ENCODE data around the gene FBXO34.
A peak's percentile ranks its signal among the peaks of the same experiment; 100 is the strongest.
"Not testable (repeated sequence)": the region's sequence is repeated elsewhere in the genome, so short reads cannot be mapped to it uniquely, and the experiment has no call there.

Gene FBXO34

DNA sequence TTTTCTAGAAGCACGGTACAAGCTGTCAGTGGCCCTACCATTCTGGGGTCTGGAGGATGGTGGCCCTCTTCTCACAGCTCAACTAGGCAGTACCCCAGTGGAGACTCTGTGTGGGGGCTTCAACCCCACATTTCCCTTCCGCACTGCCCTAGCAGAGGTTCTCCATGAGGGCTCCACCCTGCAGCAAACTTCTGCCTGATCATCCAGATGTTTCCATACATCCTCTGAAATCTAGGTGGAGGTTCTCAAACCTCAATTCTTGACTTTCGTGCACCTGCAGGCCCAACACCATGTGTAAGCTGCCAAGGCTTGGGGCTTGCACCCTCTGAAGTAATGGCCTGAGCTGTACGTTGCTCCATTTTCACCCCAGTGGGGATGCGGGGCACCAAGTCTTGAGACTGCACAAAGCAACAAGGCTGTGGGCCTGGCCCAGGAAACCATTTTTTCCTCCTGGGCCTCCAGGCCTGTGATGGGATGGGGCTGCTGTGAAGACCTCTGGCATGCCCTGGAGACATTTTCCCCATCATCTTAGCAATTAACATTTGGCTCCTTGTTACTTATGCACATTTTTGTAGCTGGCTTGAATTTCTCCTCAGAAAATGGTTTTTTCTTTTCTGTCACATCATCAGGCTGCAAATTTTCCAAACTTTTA, 41.3 kb downstream of the FBXO34 start:
- not testable (repeated sequence) for DNase-seq

DNA sequence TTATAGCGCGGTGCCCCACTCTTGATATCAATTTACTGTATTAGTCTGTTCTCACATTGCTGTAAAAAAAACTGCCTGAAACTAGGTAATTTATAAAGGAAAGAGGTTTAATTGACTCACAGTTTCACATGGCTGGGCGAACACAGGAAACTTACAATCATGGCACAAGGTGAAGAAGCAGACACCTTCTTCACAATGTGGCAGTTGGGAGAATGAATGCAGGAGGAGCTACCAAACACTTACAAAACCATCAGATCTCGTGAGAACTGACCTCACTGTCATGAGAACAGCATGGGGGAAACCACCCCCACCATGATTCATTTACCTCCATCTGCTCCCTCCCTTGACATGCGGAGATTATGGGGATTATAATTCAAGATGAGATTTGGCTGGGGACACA, 42.3 kb downstream of the FBXO34 start:
- peak; percentile 22 to 28 (median 24) for DNase-seq

DNA sequence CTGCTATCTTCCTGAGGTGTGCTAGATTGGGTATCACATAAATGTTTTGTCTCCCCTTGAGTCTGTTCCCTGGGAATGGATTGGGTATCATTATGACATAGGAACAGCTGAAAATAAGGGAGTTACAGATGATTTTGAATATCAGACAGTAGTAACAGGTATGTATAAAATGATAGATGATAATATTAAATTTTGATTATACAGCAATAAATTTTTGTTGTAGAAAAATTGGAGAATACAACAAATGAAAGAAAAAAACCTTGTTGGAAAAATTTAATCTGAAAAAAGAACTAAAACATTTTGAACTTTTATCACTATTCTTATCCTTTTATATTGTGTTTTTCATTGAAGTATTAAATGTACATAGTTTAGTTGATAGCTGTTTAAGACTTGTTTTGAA, 43.2 kb downstream of the FBXO34 start:
- no peak for DNase-seq

DNA sequence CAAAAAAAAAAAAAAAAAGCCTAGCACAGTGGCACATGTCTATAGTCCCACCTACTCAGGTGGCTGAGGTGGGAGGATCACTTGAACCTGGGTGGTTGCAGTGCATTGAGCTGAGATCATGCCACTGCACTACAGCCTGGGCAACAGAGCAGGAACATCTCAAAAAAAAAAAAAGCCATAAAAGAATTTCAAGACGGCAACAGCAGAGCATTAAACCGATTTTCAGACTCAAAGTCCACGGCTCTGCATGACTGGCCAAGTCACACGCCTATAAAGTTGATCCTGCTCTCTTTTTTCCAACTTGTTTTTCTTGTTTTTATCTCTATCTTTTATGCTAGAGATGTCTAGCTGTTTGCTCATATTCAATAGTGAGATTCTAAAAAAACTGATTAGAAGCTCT, 45.3 kb downstream of the FBXO34 start:
- no peak for DNase-seq

DNA sequence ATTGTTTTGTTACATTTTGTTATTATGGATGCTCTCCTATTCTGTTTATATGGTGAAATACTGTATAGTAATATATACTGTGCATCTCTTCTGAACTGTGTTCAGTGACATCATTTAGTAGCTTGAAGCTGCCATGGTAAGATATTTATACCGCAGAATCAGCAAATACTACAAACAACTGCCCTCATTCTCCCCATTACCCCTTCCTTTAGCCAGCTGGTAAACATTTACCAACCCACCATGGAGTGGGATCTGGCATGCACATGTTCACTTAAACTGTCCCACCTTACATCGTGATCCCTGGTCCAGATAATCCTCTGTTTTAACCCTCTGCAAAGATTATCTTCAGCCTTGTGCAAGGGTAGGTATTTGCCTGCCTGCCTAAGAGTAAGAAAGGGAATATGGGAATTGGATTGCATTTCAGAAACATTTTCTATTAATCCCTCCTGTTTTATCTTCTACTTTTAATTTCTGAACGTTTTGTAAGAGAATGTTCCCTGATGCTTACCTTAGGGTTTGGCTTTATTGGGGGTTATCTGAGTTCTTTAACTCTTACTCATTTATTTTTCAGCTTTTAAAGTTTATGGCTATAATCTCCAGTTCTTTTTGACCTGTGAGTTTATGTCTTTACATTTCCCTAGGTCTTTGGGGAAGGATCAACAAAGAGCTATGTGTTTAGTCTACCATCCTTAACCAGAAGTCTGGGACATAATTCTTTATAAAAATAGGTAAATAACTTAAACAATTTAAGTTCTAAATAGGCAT, 46.5 kb downstream of the FBXO34 start:
- DNase-seq = no peak

DNA sequence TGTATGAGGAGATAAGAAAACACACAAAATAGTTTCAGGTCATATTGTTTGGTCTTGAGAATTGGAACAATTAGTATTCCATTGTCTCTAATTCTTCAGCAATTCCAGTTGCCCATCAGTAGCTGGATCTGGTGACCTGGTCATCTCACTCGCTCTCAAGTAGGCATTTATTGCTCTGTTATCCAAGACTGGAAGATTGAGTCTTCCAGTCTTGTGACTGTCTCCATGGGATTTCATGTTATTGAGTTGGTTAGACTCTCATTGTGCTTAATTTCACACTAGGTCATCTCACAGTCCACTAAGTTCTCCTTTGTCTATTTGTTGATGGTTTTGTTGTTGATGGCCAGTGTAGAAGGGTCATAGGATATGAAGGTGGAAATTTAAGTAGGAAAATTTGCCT, 47.5 kb downstream of the FBXO34 start:
- DNase-seq = no peak

DNA sequence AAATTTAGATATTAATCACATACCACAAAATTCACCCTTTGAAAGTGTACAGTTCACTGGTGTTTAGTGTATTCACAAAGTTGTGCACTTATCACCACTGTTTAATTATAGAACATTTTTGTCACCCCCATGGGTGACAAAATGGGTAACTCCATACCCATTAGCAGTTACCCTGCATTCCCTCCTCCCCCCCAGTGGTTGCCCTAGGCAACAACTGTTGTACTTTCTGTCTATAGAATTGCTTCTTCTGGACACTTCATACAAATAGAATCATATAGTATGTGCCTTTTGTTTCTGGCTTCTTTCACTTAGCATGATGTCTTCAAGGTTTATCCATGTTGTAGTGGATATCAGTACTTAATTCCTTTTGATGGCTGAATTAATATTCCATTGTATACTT, 52.7 kb downstream of the FBXO34 start:
- DNase-seq = no peak

DNA sequence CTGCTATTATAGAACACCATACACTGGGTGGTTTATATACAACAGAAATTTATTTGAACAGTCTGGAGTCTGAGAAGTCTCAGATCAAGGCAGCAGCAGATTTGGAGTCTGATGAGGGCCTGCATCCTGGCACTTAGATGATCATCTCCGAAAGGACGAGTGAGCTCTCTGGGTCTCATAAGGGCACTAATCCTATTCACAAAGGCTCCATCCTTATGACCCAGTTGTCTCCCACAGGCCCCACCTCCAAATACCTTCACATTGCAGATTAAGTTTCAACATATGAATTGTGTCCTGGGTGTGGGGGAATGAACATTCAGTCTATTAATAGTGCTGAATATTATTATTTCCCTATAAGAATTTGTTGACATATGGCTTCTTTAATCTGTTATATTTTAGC, 53.6 kb downstream of the FBXO34 start:
- no peak for DNase-seq

DNA sequence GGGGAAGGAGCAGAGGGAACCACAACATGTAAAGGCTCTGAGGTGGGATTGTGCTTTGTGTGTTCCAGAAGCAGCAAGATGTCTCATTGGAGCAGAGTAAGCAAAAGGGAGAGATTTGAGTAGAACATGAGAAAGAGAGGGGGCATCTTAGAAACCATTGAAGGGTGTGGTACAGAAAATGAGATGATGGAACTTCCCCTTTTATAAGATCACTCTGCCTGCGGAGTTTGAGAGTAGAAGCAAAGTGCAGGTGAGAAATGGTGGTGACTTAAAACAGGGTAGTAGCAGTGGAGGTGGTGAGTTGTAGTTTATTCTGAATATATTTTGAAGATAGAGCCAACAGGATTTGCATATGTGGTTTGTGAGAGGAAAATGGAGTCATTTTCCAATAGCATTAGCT, 56.0 kb downstream of the FBXO34 start:
- no peak for DNase-seq

DNA sequence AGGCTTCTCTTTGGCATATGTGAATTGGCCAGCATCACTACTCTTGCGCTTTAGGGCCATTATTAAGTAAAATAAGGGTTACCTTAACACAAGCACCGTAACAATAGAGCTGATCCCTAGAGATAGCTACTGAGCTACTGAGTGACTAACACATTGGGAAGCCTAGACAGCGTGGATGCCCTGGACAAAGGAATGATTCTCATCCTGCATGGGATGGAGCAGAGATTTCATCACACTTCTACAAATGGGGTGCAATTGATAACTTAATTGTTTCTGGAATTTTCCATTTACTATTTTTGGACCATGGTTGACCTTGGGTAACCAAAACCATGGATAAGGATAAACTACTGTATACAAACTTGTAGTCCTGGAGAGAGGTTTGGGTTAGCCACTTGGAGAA, 57.1 kb downstream of the FBXO34 start:
- no peak for DNase-seq

DNA sequence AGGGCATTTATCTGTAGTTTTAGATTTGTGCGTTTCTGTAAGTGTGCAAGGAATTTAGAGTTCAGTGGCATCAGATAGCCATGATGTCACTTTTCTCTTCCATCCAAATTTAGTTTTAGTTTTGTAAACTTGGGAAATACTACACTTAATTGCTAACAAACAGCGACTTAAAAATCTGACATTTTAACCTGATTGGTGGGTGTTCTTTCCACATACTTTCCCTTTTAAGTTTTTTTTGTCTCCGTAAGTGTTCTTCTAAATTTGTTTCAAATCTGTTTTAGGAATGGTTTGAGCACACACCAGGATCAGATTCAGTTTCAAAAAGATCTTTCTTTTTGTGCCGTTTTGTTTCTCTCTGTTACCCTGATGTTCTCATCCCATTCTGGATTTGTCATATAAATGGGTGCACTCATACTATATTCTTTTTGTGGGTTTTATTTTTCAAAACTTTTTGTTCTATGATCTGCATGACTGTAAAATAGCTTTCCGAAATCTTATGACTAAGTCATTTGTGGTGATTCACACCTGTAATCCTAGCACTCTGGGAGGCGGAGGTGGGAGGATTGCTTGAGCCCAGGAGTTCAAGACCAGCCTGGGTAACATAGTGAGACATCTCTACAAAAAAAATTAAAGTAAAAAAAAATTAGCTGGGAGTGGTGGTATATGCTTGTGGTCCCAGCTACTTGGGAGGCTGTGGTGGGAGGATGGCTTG, 58.9 kb downstream of the FBXO34 start:
- no peak for DNase-seq

DNA sequence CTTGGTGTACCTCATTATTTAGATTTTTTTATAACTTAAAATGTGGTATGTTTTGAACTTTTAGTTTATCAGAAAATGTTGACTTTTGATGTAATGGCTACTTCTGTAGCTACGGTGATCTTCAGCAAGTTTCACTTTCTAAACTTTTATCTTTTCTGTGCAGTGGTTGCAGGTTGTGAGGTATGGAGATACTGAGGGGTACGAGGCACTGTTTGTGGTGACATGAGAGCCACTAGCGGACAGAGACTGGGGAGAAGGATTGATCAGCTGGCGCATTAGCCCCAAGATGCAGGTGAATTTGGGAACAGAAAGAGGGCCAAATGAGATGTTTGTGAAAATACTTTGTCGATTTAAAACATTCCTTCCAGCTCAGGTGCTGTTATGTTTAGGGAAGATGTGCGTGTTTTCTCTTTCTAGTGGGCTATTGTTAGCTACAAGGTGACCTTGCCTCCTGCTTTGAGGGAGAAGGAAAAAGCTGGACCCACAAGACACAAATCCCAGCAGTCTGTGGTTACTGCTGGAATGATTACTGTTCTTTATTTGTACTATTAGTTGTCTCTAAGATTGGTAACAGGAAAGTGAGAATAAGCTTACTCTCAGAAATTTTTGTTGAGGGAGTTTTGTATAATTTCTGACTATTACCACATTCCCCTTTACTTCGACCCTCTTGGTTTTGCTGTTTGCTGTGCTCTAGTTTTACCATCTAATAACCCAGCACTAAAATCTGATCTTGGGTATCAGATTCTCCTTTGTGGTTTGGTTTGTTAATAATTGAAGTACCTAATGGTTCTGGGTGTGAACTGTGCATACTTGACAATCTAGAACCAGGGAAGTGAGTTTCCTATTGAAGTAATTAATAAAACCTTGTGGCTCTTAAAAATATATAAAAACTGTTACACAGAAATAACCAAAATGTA, 61.7 kb downstream of the FBXO34 start:
- DNase-seq = no peak

DNA sequence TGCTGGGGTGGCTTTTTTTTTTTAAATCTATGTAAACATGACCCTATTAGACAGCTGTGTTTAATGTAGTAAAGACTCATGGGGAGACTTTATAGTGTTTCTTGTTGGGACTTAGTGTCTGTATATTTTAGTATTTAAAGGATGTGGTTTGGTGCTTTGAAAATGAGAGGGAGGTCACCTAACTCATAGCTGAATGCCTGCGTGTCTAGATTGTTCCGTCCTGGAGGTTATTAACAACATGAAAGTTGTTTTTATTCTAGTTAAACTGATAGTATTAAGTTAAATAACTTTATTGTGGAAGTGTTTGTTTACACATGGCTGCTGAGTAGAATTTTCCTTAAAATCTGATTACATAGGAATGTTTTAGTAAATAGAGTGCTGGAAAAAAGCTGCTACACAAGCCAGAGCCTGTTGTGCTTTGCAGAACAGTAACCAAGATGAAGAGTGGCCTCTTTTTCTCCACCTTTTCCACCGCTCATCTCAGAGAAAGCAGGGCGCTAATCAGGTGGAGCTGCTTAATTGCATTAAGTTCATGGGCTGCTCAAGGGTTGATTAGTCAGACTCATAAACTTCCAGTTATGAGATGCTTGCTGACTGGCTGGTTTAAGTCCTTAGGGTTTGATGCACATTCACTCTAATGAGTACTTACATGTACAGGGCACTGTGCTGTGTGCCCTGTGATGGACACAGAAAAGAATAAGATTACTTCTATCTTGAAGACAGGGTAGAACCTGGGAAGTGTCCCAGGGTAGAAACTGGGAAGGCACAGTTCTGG, 62.7 kb downstream of the FBXO34 start:
- DNase-seq = no peak

DNA sequence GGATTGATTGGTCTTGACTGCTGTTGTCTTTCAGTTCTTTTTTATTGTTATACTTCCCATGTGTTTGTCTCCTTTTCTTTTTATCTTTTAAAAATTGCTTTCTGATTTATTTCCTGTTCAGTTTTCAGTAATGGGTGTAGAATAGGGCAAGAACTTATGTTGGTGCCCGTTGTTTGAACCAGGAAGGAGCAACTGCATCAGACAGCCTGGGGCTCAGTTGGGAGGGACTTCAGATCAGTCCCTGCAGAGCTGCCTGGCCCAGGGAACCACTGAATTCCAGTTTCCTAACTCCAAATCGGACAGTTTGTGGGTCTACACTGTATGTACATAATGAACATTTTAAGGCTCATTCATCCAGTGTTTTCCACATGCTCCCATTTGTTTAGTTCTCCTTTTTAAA, 64.9 kb downstream of the FBXO34 start:
- no peak for DNase-seq

DNA sequence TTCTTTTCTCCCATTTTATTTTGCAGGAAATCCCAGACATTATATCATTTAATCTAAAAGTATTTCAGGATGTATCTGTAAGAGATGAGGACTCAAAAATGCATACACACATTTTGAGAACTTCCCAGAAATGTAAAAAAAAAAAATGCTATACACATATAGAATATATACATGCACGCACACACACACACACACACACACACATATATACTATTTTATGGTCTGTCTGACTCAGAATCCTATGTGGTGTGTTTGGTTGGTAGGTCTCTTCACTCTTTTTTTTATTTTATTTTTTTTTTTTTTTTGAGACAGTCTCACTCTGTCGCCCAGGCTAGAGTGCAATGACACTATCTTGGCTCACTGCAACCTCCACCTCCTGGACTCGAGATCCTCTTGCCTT, 65.5 kb downstream of the FBXO34 start:
- DNase-seq = no peak

DNA sequence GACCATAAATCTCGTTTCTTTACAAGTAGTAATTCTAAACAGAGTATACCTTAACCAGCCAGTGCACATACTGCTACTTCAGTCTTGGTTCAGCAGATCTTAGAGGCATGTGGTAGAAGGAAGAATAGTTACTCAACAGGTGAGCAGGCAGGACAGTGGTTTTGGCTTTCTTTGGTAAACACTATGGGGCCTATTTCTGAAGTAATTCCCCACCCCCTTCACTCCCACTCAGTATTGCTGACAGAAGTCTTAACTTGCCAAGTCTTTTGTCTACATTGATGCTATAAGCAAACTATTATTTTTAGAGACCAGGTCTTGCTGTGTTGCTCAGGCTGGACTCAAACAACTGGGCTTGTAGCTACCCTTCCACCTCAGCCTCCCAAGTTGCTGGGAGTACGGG, 68.5 kb downstream of the FBXO34 start:
- DNase-seq = peak in 1 of 3 donors; percentile 28

DNA sequence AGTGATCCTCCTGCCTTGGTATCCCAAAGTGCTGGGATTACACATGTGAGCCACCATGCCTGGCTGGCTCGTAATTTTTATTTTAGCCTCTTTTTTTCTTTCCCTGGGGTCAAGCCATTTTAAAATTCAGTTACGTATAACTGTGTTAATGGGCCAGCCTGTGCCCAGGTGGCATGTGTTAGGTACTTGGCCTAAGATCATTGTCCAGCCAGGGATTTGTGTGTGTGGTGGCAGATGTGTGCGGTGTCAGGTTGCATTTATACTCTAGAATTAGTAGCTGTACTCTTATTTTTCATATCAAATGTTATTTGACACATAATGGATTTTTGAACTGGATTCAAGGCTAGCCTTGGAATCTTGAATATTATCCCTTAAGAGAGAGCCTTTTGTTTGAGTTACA, 69.3 kb downstream of the FBXO34 start:
- DNase-seq = no peak

DNA sequence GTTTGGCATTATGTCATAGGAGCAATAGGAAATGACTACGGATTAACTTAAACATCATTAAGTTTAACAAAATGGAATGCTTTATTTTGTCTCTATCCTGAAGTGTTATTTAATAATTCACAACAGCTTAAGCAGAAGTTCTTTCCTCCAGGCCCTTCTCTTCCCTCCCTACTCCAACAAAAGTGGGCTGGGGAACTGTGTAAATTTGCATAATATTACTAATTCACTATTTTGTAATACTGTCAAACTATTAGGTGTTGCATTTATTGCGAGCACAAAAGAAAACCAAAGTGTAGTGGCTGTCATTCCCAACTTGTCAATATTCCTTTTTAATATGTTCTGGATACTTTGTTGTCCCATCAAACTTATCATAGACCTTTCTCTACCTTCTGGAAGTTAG, 70.6 kb downstream of the FBXO34 start:
- peak; percentile 44 to 60 (median 59) for DNase-seq

DNA sequence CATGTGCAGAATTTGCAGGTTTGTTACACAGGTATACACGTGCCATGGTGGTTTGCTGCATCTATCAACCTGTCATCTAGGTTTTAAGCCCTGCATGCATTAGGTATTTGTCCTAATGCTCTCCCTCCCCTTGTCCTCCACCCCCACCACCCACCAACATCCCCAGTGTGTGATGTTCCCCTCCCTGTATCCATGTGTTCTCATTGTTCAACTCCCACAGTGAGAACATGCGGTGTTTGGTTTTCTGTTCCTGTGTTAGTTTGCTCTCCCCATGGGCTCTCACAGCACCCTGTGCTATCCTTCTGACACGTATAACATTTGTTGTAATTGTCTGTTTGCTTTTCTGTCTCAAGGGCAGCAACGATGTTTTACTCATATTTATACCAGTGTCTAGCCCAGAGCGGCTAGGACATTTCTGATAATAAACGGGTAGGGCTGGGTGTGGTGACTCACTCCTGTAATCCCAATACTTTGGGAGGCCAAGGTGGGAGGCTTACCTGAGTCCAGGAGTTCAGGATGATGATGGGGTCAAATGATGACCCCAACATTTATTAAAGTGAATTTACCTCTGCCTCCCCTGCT, 73.5 kb downstream of the FBXO34 start:
- not testable (repeated sequence) for DNase-seq

DNA sequence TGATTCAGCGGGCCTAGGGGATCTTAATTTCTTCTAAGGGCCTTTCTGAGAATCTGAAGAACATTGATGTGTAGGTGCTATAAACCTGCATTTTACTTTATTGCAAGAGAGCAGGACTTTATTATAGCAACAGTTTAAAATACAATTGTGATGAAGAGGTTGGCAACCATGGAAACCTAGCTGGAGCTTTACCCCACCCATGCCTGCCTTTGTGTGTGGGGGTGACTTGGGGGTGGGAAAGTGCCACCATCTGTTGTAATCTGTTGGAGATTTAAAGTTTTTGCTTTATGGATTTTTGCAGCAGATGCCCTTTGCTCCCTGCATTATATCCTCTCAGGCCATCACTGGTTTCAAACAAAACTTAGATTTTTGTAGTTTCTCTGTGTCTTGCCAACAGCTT, 75.8 kb downstream of the FBXO34 start:
- DNase-seq = no peak

DNA sequence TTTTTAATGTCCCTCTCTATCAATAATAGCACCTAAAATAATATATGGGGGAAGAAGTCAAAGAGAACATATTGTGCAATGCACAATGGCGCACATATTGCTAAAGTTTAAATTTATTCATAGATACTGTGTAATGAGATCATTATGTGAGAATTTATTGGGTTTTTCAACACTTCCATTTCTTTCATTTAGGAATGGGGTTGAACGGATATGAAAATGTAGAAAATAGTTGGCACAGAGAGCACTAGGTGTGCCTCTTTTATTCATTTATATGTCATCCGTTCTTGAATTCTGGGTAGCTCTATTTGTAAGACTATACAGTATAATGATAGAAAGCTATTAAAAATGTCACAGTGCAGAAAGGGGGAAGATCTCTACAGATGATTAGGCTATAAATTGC, 76.5 kb downstream of the FBXO34 start:
- DNase-seq = no peak

All from suppressor macrophage treated with lipopolysaccharide for 1 hour (primary cell).